Kidney glomerular epithelial cell (primary cell): ENCODE data around the gene CRACR2B.

Experiments
- DNase-seq: peaks from one replicate; lab custom pipeline; 2025; lab: John Stamatoyannopoulos, UW

CRACR2B gene

DNA sequence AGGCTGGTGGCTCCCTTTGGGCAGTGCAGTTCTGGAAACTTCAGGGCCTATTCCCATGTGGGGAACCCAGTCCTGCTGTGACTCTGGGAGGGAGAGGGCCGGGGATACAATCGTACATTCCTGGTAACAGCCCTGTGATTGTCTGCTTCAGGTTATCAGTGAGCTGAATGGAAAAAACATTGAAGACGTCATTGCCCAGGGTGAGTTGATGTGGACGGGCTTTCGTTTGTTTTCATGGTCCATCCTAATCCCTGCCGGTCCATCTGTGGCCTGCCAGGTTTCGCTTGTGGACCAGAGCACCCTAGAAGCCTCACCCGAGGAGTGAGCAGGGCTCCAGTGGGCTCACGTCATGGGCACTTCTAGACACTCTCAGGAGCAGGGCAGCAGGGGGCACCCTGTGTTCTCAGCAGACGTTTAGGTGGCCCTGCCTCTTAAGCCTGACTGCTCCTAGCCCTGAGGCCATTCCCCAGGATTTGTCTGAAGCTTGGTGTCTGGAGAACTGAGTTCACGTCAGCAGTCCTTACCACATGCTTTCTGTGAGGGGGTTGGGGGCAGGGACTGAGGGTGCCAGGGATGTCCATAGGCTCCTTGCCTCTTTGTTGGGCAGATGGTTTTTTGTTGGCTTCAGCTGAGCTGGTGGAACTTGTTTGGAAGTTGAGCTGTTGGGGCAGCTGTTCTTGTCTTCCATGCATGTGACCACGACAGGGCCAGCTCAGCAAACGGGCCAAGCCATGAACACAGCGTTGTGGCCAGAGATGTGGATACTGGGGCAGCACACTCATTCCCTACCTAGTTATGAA lies 16.1 kb upstream of the CRACR2B start:
- no peak for DNase-seq

DNA sequence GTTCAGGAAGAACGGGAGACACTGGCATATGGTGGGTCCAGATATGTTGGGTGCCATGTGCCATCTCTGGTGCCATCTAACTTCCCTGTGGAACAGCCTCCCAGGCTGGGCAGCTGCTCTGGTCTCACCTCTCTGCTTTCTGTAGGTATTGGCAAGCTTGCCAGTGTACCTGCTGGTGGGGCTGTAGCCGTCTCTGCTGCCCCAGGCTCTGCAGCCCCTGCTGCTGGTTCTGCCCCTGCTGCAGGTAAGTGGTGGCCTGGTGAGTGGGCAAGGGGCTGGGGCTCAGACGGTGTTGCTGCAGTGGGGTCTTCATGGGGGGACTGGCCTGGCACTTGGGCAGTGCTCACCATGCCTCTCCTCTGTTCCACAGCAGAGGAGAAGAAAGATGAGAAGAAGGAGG lies 15.3 kb upstream of the CRACR2B start:
- no peak for DNase-seq

DNA sequence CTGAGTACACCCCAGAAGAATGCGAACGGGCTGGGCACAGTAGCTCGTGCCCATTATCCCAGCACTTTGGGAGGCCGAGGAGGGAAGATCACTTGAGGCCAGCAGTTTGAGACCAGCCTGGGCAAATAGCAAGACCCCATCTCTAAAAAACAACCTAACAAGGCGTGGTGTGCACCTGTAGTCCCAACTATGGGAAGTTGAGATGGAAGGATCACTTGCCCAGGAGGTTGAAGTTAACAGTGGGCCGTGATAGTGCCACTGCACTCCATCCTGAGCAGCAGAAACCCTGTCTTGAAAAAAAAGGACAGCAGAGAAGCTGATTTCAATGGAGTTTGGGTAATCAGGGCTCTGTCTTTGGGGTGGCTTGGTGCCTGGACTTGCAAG lies 14.7 kb upstream of the CRACR2B start:
- DNase-seq, result no peak

DNA sequence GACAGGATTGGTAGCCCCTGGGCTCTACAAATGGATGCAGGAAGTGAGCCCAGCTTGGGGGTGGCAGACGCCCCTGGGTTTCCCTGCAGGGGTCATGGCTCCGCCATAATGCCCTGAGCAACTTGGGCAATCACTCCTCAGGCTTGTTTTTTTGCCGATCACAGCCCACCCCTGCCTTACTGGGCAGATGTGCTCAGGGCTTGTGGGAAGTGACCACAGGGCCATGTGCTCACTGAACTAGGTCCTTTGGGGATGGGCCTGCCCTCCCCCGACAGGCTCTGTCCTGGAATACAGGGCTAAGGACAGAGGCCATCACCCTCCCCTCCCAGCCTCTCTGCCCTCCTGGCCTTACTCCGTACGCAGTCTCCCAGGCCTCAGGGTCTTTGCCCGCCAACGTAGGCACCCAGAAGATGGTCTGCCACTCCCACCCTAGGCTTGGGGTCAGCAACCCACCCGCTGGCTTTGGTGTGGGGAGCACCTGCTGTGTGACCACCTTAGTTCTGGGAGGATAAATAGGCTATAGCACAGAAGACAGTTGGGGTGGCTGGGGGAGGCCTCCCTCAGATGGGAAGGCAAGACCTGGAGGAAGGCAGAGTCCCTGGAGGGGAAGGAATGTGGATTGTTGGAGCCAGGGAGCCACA lies 14.1 kb upstream of the CRACR2B start:
- no peak for DNase-seq

DNA sequence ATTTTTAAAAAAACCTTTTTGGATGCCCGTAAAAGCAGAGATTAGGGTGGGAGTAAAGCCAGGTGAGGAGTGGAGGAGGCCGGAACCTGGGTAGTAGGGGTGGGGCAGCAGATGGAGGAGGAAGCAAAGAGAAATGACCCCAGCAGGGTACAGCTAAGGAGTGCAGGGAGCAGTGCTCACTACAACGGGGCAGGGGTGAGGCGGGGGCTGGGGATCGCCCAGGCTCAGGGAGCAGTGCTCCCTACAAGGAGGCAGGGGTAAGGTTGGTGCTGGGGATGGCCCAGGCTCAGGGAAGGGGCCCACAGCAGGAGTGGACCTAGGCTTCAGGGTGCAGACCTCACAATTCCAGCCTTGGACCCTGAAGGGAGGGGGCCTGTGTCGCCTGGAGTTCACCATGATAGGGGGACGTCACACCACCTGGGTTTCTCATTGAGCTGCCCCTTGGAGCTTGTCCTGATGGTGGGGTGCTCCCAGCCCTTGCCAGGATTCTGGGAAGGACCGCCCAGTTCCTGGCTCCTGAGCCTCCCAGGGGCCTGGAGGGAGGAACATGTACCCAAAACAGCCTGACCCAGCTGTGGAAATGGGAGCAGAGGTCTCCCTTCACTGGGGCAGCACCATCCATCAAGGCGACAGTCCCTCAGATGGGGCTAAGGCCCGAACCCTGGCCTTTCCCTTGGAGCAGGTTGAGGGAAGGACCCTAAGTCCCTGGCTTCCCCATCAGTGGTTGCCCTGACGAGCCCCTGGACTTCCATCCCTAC lies 11.9 kb upstream of the CRACR2B start:
- no peak for DNase-seq

DNA sequence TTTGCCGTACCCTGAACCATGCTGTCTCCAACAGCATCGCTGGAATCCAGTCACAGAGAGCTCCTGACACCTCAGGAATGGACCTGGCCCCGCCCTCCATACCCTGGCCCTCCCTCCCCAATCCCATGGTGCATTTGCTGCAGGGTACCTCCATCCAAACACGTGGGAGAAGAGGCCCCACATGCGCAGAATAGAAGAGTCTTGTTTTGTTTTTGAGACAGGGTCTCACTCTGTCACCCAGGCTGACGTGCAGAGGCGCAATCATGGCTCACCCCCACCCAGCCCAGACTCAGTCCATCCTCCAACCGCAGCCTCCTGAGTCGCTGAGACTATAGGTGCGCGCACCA lies 11.3 kb upstream of the CRACR2B start:
- DNase-seq, result no peak

DNA sequence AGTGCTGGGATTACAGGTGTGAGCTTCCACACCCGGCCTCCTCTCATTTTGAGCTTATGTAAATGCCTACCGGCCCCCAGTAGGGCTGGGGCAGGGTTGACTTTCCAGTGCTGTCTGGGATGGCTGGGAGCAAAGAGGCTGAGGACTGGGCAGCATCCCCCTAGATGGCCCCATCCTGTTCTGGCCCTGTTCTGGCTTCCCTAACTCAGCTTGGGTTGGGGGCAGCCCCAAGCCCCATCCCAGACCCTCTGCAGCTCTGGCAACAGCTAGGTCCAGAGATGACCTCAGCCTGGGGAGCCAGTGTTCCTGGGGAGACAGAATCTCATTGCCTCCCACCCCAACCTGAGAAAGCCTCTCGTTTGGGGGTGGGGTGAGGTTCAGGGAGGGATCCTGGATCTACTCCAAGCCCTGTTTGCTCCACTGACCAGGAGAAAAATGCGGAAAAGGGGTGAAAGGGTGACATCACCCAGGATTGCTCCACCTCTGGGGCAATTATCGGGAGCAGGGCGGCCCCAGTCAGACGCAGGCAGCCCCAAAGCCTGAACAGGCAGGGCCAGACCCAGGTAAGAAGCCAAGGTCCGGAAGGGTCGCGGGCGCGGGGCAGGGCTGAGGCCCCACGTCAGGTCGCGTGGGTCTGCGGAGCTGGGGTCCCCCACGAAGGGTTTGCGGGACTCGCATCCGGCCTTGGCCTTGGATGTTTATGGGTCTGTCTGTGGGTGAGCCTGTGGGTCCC lies 9.2 kb upstream of the CRACR2B start, which contains the start of gene PNPLA2:
Gene PNPLA2 (plus strand): TSS at position 519 of the 733 bp plus-strand sequence. CDS start 805 bp downstream, outside the sequence.
- DNase-seq, result peak; percentile 85

DNA sequence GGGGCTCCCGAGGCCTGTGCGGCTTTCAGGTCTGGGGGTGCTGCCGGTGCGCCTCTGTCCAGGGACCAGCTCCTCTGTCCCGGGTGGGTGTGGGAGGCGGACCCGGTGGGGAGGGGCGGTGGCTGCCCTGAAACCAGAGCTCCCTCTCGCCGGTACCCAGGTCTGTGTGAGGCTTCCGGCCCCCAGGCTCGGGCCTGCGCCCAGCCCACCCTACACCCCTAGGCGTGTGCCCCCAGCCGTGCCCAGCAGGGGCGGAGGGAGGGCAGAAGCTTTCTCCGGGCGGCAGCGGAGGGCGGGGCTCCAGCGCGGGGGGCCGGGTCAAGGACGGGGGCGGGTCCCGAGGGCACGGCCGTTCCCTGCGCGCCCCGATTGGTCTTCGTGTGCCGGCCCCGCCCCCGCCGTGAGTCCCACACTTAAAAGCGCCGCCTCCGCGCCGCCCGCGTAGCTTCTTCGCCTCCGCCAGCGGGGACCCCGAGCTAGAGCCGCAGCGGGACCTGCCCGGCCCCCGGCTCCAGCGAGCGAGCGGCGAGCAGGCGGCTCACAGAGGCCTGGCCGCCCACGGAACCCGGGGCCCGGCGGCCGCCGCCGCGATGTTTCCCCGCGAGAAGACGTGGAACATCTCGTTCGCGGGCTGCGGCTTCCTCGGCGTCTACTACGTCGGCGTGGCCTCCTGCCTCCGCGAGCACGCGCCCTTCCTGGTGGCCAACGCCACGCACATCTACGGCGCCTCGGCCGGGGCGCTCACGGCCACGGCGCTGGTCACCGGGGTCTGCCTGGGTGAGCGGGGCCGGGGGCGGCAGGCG lies 8.4 kb upstream of the CRACR2B start:
- peak; percentile 66 for DNase-seq

DNA sequence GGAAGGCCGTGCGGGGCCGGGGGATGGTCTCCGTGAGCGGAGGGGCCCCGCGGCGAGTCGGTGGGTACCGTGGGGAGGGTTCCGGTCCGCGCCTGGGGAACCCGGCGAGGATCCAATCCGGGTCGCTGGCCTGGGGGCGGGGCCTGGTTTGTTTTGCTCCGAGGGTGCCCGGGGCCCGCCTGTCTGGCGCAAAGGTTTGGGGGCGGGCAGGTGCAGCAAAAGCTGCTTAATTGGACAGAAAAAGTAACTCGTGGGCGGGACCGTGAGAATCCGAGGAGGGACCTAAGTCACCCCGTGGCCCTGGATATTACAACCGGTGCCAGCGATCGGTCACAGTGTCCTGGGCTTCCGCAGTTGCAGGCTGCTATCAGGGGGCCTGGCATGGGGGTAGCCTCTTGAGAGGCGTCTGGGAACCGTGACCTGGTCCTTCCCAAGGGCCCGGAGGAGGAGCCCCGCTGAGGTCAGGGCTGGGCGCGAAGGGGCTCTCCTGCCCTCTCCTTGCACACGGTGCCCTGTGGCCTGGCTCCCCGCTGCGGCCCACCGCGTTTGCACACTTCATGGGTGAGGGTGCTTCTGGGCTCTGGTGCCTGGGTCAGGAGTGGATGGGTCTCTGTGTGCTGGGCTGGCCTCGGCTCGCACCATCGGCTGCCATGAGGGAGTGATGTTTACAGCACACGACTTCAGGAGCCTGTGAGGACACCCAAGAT lies 7.6 kb upstream of the CRACR2B start:
- DNase-seq, result no peak

DNA sequence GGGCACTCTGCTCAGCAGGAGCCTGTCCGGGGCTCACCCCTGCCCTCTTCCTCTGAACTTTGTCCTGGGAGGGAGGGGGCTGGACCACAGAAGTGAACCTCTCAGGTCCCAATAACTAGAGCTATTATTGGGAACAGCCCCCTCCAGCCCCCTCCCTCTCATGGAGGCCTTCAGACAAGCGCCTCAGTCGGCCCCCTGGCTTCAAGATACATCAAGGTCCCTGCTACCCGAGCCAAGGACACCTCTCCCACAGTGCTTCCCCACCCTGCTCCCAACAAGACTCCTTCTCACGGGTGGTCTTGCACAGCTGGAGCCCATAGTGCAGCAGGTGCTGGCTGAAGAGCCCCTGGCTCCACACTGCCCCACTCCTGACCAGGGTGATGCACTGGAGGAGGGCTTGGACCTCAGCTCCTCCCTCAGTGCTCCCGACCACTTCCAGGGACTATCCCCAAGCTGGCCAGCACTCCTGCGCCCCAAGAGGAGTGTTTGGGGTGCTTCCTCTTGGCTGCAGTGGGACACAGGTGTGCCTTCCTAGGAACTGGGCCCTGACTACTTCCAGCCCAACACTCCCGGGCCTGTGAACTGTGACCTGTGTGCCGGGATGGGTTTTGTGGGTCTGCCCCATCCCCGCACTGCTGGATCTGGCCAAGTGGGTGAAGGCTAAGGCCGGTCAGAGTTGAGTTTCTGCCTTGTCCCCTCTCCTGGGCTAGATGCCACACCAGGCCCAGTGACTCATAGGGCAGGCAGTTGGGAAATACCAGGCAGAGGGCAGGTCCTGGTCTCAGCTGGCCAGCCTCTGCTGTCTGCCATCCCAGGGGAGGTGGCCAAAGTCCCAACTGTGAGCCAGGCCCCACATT lies 6.8 kb upstream of the CRACR2B start:
- peak; percentile 47 for DNase-seq

DNA sequence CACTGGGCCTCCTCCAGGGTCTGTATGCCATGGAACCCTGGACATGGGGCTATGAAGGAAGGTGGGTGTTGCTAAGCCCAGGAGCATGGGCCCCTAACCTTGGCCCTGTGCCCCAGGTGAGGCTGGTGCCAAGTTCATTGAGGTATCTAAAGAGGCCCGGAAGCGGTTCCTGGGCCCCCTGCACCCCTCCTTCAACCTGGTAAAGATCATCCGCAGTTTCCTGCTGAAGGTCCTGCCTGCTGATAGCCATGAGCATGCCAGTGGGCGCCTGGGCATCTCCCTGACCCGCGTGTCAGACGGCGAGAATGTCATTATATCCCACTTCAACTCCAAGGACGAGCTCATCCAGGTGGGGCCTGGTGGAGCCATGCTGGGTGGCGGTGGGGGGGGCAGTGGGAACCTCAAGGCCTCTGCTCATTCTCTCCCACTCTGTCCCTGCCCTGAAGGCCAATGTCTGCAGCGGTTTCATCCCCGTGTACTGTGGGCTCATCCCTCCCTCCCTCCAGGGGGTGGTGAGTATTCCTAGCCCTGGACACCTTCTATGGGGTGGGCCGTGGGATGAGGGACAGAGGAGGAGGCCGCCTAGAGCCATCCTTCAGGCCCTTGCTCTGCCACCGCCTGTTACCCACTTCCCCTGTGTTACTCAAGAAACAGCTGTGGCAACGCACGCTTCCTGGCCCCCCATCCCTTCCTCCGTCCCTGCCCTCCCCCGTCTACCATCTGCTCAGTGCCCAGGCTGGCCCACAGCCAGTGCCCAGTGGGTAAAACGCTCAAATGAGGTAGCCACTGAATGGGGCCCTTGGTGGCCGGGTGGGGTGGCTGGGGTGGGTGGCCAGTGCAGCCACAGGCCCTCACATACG lies 6.0 kb upstream of the CRACR2B start:
- no peak for DNase-seq

DNA sequence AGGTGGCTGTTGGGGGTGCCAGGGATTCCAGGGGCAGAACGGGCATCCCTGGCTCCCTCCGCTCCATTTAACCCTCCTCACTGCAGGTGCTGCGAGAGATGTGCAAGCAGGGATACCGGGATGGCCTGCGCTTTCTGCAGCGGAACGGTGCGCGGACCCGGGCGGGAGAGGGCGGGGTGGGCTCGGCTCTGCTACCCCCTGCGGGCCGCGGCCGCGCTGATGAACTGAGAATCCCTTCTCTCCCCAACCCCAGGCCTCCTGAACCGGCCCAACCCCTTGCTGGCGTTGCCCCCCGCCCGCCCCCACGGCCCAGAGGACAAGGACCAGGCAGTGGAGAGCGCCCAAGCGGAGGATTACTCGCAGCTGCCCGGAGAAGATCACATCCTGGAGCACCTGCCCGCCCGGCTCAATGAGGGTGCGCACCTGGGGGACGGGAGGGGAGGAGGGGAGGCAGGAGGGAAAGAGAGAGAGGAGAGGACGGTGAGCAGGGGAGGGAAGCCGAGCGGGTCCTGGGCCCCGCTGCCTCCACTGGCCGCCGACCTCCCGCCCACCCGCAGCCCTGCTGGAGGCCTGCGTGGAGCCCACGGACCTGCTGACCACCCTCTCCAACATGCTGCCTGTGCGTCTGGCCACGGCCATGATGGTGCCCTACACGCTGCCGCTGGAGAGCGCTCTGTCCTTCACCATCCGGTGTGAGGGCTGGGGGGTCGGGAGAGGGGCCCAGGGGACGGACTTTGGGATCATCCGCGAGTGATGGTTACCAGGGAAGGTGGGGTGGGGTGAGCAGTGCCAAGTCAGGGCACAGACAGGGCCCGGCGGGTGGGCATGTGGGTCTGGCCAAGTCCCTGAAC lies 4.1 kb upstream of the CRACR2B start:
- DNase-seq, result no peak

DNA sequence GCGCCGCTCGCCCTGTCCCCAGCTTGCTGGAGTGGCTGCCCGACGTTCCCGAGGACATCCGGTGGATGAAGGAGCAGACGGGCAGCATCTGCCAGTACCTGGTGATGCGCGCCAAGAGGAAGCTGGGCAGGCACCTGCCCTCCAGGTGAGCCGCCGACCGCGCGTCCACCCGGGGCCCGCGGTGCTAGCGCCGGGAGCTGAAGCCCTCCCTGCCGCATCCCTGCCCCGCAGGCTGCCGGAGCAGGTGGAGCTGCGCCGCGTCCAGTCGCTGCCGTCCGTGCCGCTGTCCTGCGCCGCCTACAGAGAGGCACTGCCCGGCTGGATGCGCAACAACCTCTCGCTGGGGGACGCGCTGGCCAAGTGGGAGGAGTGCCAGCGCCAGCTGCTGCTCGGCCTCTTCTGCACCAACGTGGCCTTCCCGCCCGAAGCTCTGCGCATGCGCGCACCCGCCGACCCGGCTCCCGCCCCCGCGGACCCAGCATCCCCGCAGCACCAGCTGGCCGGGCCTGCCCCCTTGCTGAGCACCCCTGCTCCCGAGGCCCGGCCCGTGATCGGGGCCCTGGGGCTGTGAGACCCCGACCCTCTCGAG lies 3.3 kb upstream of the CRACR2B start:
- no peak for DNase-seq

DNA sequence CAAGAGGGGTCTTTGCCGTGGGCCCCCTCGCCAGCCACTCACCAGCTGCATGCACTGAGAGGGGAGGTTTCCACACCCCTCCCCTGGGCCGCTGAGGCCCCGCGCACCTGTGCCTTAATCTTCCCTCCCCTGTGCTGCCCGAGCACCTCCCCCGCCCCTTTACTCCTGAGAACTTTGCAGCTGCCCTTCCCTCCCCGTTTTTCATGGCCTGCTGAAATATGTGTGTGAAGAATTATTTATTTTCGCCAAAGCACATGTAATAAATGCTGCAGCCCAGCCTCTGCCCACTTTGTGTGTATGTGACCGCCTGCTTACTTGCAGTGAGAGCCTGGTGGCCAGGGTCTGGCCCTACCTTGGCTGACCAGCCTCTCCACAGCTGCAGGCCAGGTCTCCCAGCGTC lies 2.8 kb upstream of the CRACR2B start:
- DNase-seq, result no peak

DNA sequence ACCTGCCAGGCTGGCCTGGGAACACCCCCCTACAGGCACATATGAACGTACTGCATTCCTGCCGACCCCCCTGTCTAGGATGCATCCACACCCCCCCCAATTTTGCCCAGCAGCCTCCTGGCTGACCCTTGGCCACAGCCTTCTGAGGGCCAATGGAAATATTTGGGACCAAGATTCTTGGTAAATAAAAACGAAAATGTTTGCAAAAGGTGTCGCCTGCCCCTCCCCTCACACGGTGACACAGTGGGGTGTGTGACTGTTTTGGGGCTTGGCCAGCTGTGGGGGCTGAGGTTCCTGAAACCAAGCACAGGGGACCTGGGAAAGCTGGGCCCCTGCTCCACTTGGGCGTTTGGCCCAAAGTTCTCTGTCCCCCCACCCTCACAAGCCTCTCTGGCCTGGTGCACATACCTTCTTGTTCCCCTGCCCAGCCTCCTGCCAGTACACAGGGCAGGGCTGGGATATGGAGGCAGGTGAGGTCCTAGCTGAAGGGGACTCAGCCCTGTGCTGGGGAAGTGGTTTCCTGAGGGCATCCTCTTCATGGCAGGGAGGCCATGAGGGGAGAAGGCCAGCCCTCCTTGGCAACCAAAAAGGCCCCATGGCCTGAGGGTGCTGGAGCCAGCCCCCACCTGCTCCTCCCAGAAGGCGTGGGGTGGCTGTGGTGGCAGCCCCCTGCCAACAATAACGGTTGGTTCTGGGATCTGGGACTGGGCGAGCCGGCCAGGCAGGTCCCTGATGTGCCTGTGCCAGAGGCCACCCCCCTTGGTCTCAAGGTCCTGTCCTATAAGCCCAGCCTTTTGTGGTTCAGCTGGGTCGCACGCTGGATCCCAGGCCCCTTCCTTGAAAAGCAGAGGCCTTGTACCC lies 2.1 kb upstream of the CRACR2B start:
- DNase-seq, result no peak

DNA sequence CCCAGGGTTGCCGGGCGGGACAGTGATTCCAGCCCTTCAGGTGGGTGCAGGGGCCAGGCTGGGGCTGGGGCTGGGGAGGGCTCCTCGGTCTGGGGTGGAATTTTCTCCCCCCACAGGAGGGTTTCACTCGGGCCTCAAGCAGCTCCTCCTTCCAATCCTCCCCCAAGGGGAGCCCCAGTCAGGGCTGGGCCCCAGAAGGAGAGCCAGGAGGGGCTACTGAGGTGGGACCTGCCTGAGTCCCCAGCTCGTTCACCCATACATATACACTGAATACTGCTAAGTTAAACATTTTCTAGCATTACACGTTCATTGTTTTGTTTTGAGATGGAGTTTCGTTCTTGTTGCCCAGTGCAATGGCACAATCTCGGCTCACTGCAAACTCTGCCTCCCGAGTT lies 1.5 kb upstream of the CRACR2B start:
- DNase-seq, result no peak

DNA sequence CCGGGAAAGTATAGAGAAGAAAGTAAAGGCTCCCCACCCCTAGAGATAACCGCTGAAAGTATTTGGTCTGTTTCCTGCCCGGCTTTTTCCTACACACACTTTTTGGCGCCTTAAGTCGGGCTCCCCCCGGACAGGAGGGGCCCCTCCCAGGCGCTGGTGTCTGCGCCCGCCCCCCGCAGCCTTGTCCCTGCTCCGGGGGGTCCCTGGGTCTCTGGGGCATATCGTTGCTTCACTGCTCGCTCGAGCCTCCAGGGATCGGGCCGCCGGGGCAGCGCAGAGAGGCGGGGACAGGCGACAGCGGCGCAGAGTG lies 928 bp upstream of the CRACR2B start:
- no peak for DNase-seq
